ENCODE data around the gene MAP3K19. TPM values are rescaled to one million over a fixed set of nuclear protein-coding genes. Genes with fewer than 3 reads are reported as not detected.

MAP3K19 gene
- total RNA-seq, 1 donor from 2014 or later: not detected

DNA sequence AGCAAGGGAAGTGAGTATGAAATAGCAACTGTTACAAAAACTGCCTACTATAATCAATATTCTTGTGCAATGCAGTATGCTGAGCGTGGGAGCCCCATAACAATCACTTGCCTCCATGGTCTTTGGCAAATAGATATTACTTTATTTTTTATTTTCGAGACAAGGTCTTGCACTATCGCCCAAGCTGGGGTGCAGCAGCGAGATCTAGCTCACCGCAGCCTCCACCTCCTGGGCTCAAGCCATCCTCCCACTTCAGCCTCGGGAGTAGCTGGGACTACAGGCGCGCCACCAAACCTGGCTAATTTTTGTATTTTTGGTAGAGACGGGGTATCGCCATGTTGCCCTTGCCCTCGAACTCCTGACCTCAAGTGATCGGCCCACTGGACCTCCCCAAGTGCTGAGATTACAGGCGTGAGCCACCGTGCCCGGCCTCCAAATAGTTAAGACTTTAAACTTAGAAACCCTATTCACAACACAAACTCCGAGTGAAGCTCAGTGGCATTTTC lies 129.8 kb downstream of the MAP3K19 start:
- no peak for ATAC-seq
- intact Hi-C loops (cut with DNase I): no loop called here
- no peak for DNase-seq (ENCODE audit: missing footprints)

Other genes starting within 250 kb of the MAP3K19 start
- gene ACMSD, start 208.8 kb downstream of the MAP3K19 start, total RNA-seq: not detected
- gene CCNT2, start 128.6 kb downstream of the MAP3K19 start, total RNA-seq: 16.5 TPM
- 50.1 TPM for gene RAB3GAP1, start 4.8 kb upstream of the MAP3K19 start, total RNA-seq

All from Right ventricle myocardium inferior (tissue), 1 donor.